ENCODE data around the gene MACROH2A1. TPM values are rescaled to one million over a fixed set of nuclear protein-coding genes. Genes with fewer than 3 reads are reported as not detected.

The MACROH2A1 gene
- total RNA-seq, 1 donor from 2014 or later: 181 TPM

DNA sequence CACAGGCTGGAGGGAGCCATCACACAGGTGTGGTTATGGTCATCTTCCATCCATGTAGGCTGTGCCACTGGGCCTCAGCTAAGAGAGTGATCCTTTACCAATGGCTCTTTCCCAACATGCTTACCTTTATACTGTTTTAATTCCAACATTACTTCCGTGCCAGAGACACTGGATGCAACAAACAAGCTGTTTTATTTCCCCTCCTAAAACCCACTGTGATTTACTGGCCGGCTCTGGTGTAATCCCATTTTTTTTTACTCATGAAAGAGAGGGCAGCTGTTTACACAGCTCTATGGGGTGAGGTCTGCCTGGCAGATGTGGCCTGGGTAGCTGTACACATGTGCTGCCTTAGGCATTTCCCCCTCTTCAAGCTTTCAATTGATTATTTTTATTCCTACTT is 58.5 kb downstream of the MACROH2A1 start:
- TF ChIP-seq, protein P1, sequence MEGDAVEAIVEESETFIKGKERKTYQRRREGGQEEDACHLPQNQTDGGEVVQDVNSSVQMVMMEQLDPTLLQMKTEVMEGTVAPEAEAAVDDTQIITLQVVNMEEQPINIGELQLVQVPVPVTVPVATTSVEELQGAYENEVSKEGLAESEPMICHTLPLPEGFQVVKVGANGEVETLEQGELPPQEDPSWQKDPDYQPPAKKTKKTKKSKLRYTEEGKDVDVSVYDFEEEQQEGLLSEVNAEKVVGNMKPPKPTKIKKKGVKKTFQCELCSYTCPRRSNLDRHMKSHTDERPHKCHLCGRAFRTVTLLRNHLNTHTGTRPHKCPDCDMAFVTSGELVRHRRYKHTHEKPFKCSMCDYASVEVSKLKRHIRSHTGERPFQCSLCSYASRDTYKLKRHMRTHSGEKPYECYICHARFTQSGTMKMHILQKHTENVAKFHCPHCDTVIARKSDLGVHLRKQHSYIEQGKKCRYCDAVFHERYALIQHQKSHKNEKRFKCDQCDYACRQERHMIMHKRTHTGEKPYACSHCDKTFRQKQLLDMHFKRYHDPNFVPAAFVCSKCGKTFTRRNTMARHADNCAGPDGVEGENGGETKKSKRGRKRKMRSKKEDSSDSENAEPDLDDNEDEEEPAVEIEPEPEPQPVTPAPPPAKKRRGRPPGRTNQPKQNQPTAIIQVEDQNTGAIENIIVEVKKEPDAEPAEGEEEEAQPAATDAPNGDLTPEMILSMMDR (IDR thresholded peaks at IDR 0.05; ENCODE audit: unreplicated experiment): no peak
- Mint-ChIP-seq H3K4me1 (ENCODE audit: unreplicated experiment) (no peaks in the 10 kb centered on the region), H3K4me3 (ENCODE audit: unreplicated experiment) (no peak overlapping the region), H3K27ac (ENCODE audit: unreplicated experiment) (no peak overlapping the region), H3K36me3 (ENCODE audit: low read depth, unreplicated experiment) (peaks cover 44% of the 10 kb centered on the region), H3K9me3 (ENCODE audit: unreplicated experiment) (no peaks in the 10 kb centered on the region), H3K27me3 (ENCODE audit: unreplicated experiment) (peaks cover 1% of the 10 kb centered on the region)
- DNase-seq (ENCODE audit: low spot score): no peak

DNA sequence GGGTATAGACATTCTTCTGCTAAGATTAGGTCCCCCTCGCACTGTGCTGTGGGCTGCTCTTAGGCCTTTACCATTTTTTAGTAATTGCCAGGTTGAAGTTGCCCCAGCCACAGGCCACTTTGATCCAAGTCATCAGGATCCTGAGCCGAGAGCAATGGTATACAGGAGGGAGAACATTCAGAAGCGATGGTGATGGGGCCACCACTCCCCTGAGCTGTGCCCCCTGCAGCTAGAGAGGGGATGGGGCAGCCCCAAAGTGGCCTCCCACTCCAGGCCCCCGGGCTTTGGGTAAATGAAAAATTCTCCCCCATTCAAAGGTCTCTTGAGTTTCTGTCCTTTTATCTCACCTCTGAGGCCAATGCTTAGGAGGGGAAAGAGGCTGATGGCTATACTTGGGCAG is 59.4 kb downstream of the MACROH2A1 start:
- Mint-ChIP-seq H3K4me1 (ENCODE audit: unreplicated experiment) (no peaks in the 10 kb centered on the region), H3K4me3 (ENCODE audit: unreplicated experiment) (no peak overlapping the region), H3K9me3 (ENCODE audit: unreplicated experiment) (no peaks in the 10 kb centered on the region), H3K36me3 (ENCODE audit: low read depth, unreplicated experiment) (peaks cover 37% of the 10 kb centered on the region), H3K27me3 (ENCODE audit: unreplicated experiment) (peaks cover 1% of the 10 kb centered on the region), H3K27ac (ENCODE audit: unreplicated experiment) (no peak overlapping the region)
- no peak for DNase-seq (ENCODE audit: low spot score)
- TF ChIP-seq, protein P1 (IDR thresholded peaks at IDR 0.05; ENCODE audit: unreplicated experiment): no peak

DNA sequence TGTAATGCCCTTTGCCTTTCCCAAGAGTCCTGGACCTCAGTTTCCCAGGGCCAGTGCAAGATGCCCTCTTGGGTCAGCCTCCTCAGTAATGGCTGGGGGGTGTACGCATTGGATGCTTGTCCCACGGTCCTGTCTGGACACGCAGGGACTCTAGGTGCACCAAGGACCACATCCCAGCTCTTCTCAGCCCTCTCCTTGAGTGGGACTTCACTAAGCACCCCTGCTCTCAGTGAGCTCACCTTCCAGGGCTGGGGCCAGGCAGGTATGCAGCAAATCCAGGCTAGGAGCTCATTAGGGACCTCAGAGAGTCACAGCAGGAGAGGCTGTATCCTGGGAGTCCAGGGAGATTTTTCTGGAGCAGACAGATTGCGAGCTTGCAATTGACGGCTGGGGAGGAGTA is 59.8 kb downstream of the MACROH2A1 start:
- Mint-ChIP-seq H3K27ac (ENCODE audit: unreplicated experiment) (no peak overlapping the region), H3K36me3 (ENCODE audit: low read depth, unreplicated experiment) (peaks cover 34% of the 10 kb centered on the region), H3K9me3 (ENCODE audit: unreplicated experiment) (no peaks in the 10 kb centered on the region), H3K27me3 (ENCODE audit: unreplicated experiment) (peaks cover 3% of the 10 kb centered on the region), H3K4me3 (ENCODE audit: unreplicated experiment) (no peak overlapping the region), H3K4me1 (ENCODE audit: unreplicated experiment) (no peaks in the 10 kb centered on the region)
- TF ChIP-seq, protein P1 (IDR thresholded peaks at IDR 0.05; ENCODE audit: unreplicated experiment): no peak
- DNase-seq (ENCODE audit: low spot score): no peak

DNA sequence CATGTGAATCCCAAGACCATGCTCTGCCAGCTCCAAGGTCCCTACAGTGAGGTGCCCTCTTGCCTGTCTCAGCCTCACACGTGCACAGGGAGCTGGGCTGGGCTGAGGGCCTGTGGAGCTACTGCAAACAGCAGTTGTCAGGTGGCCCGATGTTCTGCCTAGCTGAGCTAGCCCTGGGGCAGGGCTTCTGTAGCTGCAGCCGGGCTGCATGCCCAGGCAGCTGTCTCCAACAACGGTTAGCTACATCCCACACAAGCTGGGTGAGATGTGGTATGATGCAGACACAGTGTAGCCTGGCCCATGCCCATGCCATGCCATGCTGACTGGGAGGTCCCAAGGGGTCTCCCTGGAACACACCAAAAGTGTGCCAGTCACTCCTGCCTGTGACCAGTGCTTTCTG is 62.0 kb downstream of the MACROH2A1 start:
- TF ChIP-seq, protein P1 (IDR thresholded peaks at IDR 0.05; ENCODE audit: unreplicated experiment): no peak
- Mint-ChIP-seq H3K36me3 (ENCODE audit: low read depth, unreplicated experiment) (peaks cover 23% of the 10 kb centered on the region), H3K27me3 (ENCODE audit: unreplicated experiment) (peaks cover 3% of the 10 kb centered on the region), H3K27ac (ENCODE audit: unreplicated experiment) (no peak overlapping the region), H3K4me3 (ENCODE audit: unreplicated experiment) (no peak overlapping the region), H3K4me1 (ENCODE audit: unreplicated experiment) (no peaks in the 10 kb centered on the region), H3K9me3 (ENCODE audit: unreplicated experiment) (no peaks in the 10 kb centered on the region)
- DNase-seq (ENCODE audit: low spot score): no peak

DNA sequence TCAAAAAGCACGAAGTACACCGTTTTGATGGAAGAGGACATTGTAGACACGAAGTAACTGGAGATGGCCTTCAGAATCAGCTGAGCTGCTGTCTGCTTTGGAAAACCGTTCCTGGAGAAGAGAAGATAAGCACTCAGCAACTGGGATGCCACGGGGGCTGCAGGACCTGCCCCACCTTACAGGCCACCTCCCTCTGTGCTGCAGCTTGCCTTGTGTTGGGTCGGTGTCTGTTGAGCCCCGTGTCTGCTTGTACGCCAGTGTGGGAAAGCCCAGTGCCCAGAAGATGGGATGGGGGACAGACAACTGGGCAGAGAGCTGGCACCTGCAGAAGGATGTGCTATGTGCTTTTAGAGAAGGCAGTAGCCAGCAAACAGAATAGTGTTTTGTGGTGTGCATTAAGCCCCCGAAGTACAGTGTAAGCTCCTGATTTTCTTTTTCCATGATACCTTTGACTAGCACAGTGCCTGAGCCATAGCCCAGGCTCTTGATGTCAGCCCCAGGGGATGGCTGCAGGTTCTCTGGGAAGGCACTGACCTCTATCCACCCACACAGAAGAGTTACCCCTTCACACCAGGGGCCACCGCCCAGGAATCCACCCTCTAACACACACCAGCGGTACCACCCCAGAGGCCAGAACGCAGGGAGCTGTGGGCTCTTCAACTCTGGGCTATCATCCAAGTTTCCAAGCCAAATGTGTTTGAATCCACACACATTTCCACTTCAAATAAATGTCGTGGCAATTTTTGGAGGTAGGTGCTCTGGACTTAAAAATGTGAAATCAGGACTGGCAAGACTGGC is 63.8 kb downstream of the MACROH2A1 start:
- Mint-ChIP-seq H3K9me3 (ENCODE audit: unreplicated experiment) (no peaks in the 10 kb centered on the region), H3K4me3 (ENCODE audit: unreplicated experiment) (no peak overlapping the region), H3K36me3 (ENCODE audit: low read depth, unreplicated experiment) (peaks cover 17% of the 10 kb centered on the region), H3K27me3 (ENCODE audit: unreplicated experiment) (peaks cover 3% of the 10 kb centered on the region), H3K4me1 (ENCODE audit: unreplicated experiment) (no peaks in the 10 kb centered on the region), H3K27ac (ENCODE audit: unreplicated experiment) (no peak overlapping the region)
- DNase-seq (ENCODE audit: low spot score): no peak
- TF ChIP-seq, protein P1 (IDR thresholded peaks at IDR 0.05; ENCODE audit: unreplicated experiment): no peak

Data from endothelial cell (in vitro differentiated cells).